ENCODE measurements around the gene MRPL28. TPM values are rescaled to one million over a fixed set of nuclear protein-coding genes. Genes with fewer than 3 reads are reported as not detected.
"Not testable (repeated sequence)": the region's sequence is repeated elsewhere in the genome, so short reads cannot be mapped to it uniquely, and the experiment has no call there.

MRPL28 gene
- total and polyA plus RNA-seq, 10 donors, result 38.0 to 108 (median 55.8) TPM

- peak overlapping the region in 3 of 8 donors; percentile 12 to 92 (median 91) for H3K27ac ChIP-seq
- no peak for TF ChIP-seq POLR2A (IDR thresholded peaks at IDR 0.05)
- TF ChIP-seq POLR2AphosphoS5 (IDR thresholded peaks at IDR 0.05), result peak in 1 of 3 donors; percentile 6
- TF ChIP-seq CTCF (IDR thresholded peaks at IDR 0.05 in 8 of 11, conservative IDR thresholded peaks at IDR 0.05 in 3 of 11), result no peak
- H3K27me3 ChIP-seq (replicated peaks in 1 of 7), result no peaks in the 10 kb centered on the region
- peak; percentile 74 for DNase-seq
- no peak overlapping the region for H3K4me3 ChIP-seq
- no peaks in the 10 kb centered on the region for H3K9me3 ChIP-seq
- WGBS, 5 donors, result 91 to 96% (median 93%) methylated on average over 11 to 16 of the region's 16 CpGs
- intact Hi-C loops (cut with DNase I; ENCODE audit: low total_unique reads), result no loop called here
- H3K36me3 ChIP-seq, result peaks cover 0 to 36% (median 31%) of the 10 kb centered on the region in 6 donors
- peaks cover 17 to 52% (median 46%) of the 10 kb centered on the region in 6 donors for H3K4me1 ChIP-seq
These were observed 9.0 kb upstream of the MRPL28 start for GRCh38 chr16:379183-379960.

GRCh38 chr16:378821-379182 lies 8.5 kb upstream of the MRPL28 start:
- H3K9me3 ChIP-seq, result no peaks in the 10 kb centered on the region
- DNase-seq, result peak; percentile 70
- WGBS, 5 donors, result 79 to 85% (median 82%) methylated on average over 13 to 14 of the region's 14 CpGs
- no peak for TF ChIP-seq CTCF (IDR thresholded peaks at IDR 0.05 in 8 of 11, conservative IDR thresholded peaks at IDR 0.05 in 3 of 11)
- TF ChIP-seq POLR2AphosphoS5 (IDR thresholded peaks at IDR 0.05), result peak in 1 of 3 donors; percentile 16
- intact Hi-C loops (cut with DNase I; ENCODE audit: low total_unique reads), result no loop called here
- H3K4me3 ChIP-seq, result no peak overlapping the region
- peaks cover 13 to 47% (median 40%) of the 10 kb centered on the region in 6 donors for H3K4me1 ChIP-seq
- peaks cover 0 to 41% (median 37%) of the 10 kb centered on the region in 6 donors for H3K36me3 ChIP-seq
- peak overlapping the region in 2 of 8 donors; percentile 91 to 92 for H3K27ac ChIP-seq
- H3K27me3 ChIP-seq (replicated peaks in 1 of 7), result no peaks in the 10 kb centered on the region

GRCh38 chr16:378113-378820 lies 7.9 kb upstream of the MRPL28 start:
- H3K36me3 ChIP-seq, result peaks cover 0 to 47% (median 41%) of the 10 kb centered on the region in 6 donors
- 92 to 93% (median 93%) methylated on average over 34 to 36 of the region's 36 CpGs for WGBS, 5 donors
- H3K4me3 ChIP-seq; intact Hi-C loops (cut with DNase I; ENCODE audit: low total_unique reads); H3K27ac ChIP-seq; H3K9me3 ChIP-seq; H3K27me3 ChIP-seq (replicated peaks in 1 of 7): not testable (repeated sequence)
- DNase-seq, result peak; percentile 63
- peaks cover 8 to 41% (median 35%) of the 10 kb centered on the region in 6 donors for H3K4me1 ChIP-seq

DNA sequence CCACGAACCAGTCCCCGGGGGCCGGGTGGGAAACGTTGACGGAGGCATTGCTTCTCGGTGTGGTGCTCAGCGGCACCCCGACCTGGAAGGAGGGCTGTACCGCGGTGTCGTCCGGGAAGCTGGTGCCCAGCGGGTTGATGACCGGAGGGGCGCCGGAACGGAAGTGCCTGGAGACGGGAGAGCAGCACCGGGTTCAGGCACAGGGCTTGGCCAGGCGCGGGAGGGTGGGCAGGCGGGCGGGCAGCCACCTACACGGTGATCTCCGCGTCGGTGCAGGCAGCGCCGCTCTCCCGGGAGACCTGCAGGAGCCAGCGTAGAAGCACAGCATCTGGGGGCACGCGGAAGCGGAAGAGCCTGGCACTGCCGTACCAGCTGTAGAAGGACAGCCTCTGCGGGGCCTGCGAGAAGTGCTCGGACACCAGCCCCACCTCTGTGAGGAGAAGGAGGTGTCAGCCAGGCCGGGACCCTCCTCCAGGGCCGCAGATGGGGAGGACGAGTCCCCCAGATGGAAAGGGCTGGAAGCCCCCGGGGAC lies 7.1 kb upstream of the MRPL28 start:
- no peaks in the 10 kb centered on the region for H3K9me3 ChIP-seq
- peak; percentile 76 for DNase-seq
- H3K27ac ChIP-seq, result no peak overlapping the region
- peaks cover 0 to 54% (median 49%) of the 10 kb centered on the region in 6 donors for H3K36me3 ChIP-seq
- peak in 1 of 3 donors; percentile 23 for TF ChIP-seq POLR2AphosphoS5 (IDR thresholded peaks at IDR 0.05)
- TF ChIP-seq CTCF (IDR thresholded peaks at IDR 0.05 in 8 of 11, conservative IDR thresholded peaks at IDR 0.05 in 3 of 11), result no peak
- no peak for TF ChIP-seq POLR2A (IDR thresholded peaks at IDR 0.05)
- intact Hi-C loops (cut with DNase I; ENCODE audit: low total_unique reads), result no loop called here
- H3K27me3 ChIP-seq (replicated peaks in 1 of 7), result no peaks in the 10 kb centered on the region
- H3K4me1 ChIP-seq, result peaks cover 0 to 33% (median 27%) of the 10 kb centered on the region in 6 donors
- H3K4me3 ChIP-seq, result no peak overlapping the region
- 90 to 95% (median 91%) methylated on average over 34 to 42 of the region's 42 CpGs for WGBS, 5 donors

Data from spleen (tissue), 11 donors.